Peyer's patch (tissue), 4 donors: ENCODE results near the gene IGFBP4. TPM values are rescaled to one million over a fixed set of nuclear protein-coding genes. Genes with fewer than 3 reads are reported as not detected.
A peak's percentile ranks its signal among the peaks of the same experiment; 100 is the strongest.

Experiments
- DNase-seq, 3 donors: peaks; one replicate each; pipeline ENCODE4 v3.0.0-alpha.2; 2017 to 2019
- H3K27ac ChIP-seq, 4 donors: fragments of 200-600 bp; sonication (generic); one replicate each; pipeline ENCODE4 v1.5.1; 2016 to 2019
- H3K27me3 ChIP-seq, 2 donors: fragments of 200-600 bp; sonication (generic); one replicate each; pipeline ENCODE4 v1.5.1; 2019
- H3K36me3 ChIP-seq, 3 donors: fragments of 200-600 bp; sonication (generic); one replicate each; pipeline ENCODE4 v1.5.1; 2016 to 2019
- H3K4me1 ChIP-seq, 4 donors: fragments of 200-600 bp; sonication (generic); one replicate each; pipeline ENCODE4 v1.5.1; 2016 to 2019
- H3K4me3 ChIP-seq, 4 donors: fragments of 200-600 bp; sonication (generic); 1 replicate in 3 of 4; 2 replicates in 1 of 4; pipeline ENCODE4 v1.5.1; 2016 to 2019; ENCODE audit warnings: mild to moderate bottlenecking in 1 of 4
- H3K9me3 ChIP-seq, 4 donors: fragments of 200-600 bp; sonication (generic); one replicate each; pipeline ENCODE4 v1.5.1; 2016 to 2019; ENCODE audit warnings: mild to moderate bottlenecking in 1 of 4
- POLR2A ChIP-seq, 2 donors: fragments of 450-650 bp; IDR thresholded peaks; one replicate each; pipeline ENCODE4 v1.5.1; 2017; ENCODE audit warnings: antibody characterized with exemption in 2 of 2, mild to moderate bottlenecking in 2 of 2, moderate library complexity in 2 of 2
- total RNA-seq, 4 donors: library from RNA; depleted of rRNA; stranded (reverse); fragments of >200 nt; gene quantifications; one replicate each; pipeline ENCODE4 v1.1.0, GENCODE V29; 2016
- TF ChIP-seq, protein P1 (sequence below), 6 experiments: fragments of 450-650 bp in 4 of 6; fragments of 200-600 bp in 2 of 6; sonication (generic) in 1 of 6; IDR thresholded peaks; one replicate each; pipeline ENCODE4 v1.5.1; 2017 to 2019; ENCODE audit warnings: antibody characterized with exemption in 6 of 6, mild to moderate bottlenecking in 3 of 6, moderate library complexity in 1 of 6

The IGFBP4 gene
- total RNA-seq, 4 donors from 2014 or later = 70.6 to 220 (median 133) TPM

DNA sequence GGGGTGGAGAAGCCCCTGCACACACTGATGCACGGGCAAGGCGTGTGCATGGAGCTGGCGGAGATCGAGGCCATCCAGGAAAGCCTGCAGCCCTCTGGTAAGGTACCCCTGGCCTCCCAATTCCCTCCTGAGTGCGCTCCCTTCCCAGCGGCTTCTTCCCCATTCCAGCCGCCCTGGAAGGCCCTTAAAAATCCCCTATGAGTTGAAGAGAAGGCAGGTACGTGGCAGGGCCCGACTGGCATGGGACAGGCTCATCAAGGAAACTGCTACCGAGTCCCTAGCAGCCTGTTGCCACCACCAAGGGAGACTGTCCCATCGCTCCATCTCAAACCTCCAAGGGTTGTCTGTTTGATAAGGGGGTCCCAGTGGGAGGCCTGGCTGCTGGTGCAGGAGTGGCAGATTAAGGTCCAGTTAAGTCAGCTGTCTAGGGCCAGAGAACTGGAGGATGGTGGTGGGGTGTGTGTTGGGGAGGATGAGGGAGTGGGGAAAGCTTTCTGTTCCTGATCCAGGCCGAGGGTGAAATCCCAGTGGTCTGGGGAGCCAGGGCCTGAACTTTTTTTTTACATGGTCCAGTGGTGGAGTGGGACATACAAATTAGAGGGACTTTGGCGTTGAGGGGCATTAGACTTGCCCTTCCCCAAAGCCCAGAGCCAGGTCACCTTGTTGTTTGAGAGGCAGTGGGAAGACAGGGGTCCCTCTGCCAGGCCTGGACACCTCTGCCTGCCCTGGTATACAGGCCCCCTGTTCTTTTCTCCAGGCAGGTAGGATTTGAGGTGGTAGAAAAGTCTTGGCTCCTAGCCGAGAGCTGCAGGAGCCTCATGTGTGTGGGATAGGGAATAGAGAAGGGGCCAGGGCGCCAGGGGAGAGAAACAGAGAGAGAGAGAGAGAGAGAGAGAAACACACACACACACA lies 994 bp downstream of the IGFBP4 start:
- no peaks in the 10 kb centered on the region for H3K9me3 ChIP-seq
- H3K36me3 ChIP-seq = no peaks in the 10 kb centered on the region
- no peaks in the 10 kb centered on the region for H3K27me3 ChIP-seq
- TF ChIP-seq, protein P1, sequence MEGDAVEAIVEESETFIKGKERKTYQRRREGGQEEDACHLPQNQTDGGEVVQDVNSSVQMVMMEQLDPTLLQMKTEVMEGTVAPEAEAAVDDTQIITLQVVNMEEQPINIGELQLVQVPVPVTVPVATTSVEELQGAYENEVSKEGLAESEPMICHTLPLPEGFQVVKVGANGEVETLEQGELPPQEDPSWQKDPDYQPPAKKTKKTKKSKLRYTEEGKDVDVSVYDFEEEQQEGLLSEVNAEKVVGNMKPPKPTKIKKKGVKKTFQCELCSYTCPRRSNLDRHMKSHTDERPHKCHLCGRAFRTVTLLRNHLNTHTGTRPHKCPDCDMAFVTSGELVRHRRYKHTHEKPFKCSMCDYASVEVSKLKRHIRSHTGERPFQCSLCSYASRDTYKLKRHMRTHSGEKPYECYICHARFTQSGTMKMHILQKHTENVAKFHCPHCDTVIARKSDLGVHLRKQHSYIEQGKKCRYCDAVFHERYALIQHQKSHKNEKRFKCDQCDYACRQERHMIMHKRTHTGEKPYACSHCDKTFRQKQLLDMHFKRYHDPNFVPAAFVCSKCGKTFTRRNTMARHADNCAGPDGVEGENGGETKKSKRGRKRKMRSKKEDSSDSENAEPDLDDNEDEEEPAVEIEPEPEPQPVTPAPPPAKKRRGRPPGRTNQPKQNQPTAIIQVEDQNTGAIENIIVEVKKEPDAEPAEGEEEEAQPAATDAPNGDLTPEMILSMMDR (IDR thresholded peaks at IDR 0.05) = no peak
- TF ChIP-seq POLR2A (IDR thresholded peaks at IDR 0.05) = no peak
- DNase-seq = peak in 1 of 3 donors; percentile 62
- peak overlapping the region; percentile 55 to 89 (median 68) for H3K4me3 ChIP-seq
- peaks cover 3 to 54% (median 11%) of the 10 kb centered on the region in 4 donors for H3K4me1 ChIP-seq
- peak overlapping the region; percentile 74 to 97 (median 84) for H3K27ac ChIP-seq

GRCh38 chr17:40445751-40446468 lies 2.7 kb downstream of the IGFBP4 start:
- peak overlapping the region; percentile 74 to 97 (median 84) for H3K27ac ChIP-seq
- DNase-seq = no peak

DNA sequence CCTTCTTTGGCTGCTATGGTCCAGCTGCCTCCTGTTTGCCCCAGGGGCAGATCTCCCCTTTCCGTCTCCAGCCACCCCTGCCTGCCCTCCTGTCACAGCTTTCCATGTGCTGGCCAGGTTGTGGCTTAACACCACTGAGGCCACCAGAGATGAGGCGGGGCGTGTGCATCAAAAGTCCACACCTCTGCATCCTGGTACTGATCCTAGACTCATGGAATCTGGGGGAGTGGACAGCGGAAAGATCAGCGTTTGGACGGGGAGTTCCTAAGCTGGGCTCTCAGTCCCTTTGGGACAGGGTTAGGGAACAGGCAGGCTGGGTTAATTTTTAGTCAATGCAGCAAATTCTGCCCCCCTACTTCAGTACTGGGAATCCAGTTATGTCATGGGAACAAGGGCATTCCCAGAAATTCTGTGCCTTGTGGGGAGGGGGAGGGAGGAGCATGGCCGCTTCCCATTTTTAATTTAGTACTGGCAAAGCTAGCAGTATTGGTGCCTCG lies 3.9 kb downstream of the IGFBP4 start:
- H3K4me1 ChIP-seq = peaks cover 3 to 78% (median 16%) of the 10 kb centered on the region in 4 donors
- DNase-seq = no peak

More at GRCh38 chr17:40445751-40446468, 2.7 kb downstream of the IGFBP4 start:
- Histone ChIP-seq H3K4me3 (peak overlapping the region; percentile 1 to 89 (median 64)), H3K36me3 (no peaks in the 10 kb centered on the region), H3K27me3 (no peaks in the 10 kb centered on the region), H3K9me3 (no peaks in the 10 kb centered on the region), H3K4me1 (peaks cover 3 to 71% (median 16%) of the 10 kb centered on the region in 4 donors)
- TF ChIP-seq POLR2A (IDR thresholded peaks at IDR 0.05) = no peak
- TF ChIP-seq, protein P1 (IDR thresholded peaks at IDR 0.05) = peak in 3 of 6 experiments; percentile 14 to 17 (median 16)

GRCh38 chr17:40447806-40448205 lies 4.6 kb downstream of the IGFBP4 start:
- TF ChIP-seq, protein P1 (IDR thresholded peaks at IDR 0.05) = no peak
- TF ChIP-seq POLR2A (IDR thresholded peaks at IDR 0.05) = no peak
- H3K4me1 ChIP-seq = peaks cover 5 to 78% (median 16%) of the 10 kb centered on the region in 4 donors
- peak overlapping the region; percentile 54 to 93 (median 72) for H3K27ac ChIP-seq
- H3K9me3 ChIP-seq = no peaks in the 10 kb centered on the region
- H3K36me3 ChIP-seq = peaks cover 0 to 4% (median 0%) of the 10 kb centered on the region in 3 donors
- H3K4me3 ChIP-seq = peak overlapping the region in 2 of 4 donors; percentile 20 to 74
- H3K27me3 ChIP-seq = no peaks in the 10 kb centered on the region
- DNase-seq = no peak

More for the DNA sequence above, 3.9 kb downstream of the IGFBP4 start:
- Histone ChIP-seq H3K27ac (peak overlapping the region; percentile 54 to 93 (median 72)), H3K4me3 (peak overlapping the region in 1 of 4 donors; percentile 74), H3K9me3 (no peaks in the 10 kb centered on the region), H3K36me3 (no peaks in the 10 kb centered on the region), H3K27me3 (no peaks in the 10 kb centered on the region)
- TF ChIP-seq POLR2A (IDR thresholded peaks at IDR 0.05) = no peak
- TF ChIP-seq, protein P1 (IDR thresholded peaks at IDR 0.05) = no peak

DNA sequence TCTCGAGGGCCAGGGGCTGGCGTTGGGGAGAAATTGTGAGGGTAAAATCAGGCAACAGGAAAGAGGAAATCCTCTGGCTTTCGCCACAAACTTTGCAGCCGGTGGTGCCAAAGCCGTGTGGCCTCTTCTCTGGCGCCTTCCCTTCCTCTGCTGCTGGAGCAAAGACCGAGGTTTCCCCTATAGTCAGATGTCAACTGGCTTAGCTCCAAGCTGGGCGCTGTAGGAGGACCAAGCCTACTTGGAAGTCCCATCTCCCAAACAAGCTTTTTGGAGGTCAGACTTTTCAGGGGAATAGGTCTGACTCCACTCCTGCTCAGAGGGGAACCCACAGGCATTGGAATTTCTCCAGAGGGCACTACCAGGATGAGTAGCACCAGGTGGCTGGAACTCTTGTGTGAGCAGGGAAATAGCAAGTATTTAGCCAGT lies 5.0 kb downstream of the IGFBP4 start:
- TF ChIP-seq, protein P1 (IDR thresholded peaks at IDR 0.05) = no peak
- TF ChIP-seq POLR2A (IDR thresholded peaks at IDR 0.05) = no peak
- Histone ChIP-seq H3K9me3 (no peaks in the 10 kb centered on the region), H3K4me1 (peaks cover 6 to 80% (median 16%) of the 10 kb centered on the region in 4 donors), H3K4me3 (peak overlapping the region in 2 of 4 donors; percentile 20 to 74), H3K36me3 (peaks cover 0 to 8% (median 0%) of the 10 kb centered on the region in 3 donors), H3K27ac (peak overlapping the region; percentile 54 to 93 (median 72)), H3K27me3 (no peaks in the 10 kb centered on the region)
- no peak for DNase-seq
